ENCODE data around the gene NPDC1.

DNA sequence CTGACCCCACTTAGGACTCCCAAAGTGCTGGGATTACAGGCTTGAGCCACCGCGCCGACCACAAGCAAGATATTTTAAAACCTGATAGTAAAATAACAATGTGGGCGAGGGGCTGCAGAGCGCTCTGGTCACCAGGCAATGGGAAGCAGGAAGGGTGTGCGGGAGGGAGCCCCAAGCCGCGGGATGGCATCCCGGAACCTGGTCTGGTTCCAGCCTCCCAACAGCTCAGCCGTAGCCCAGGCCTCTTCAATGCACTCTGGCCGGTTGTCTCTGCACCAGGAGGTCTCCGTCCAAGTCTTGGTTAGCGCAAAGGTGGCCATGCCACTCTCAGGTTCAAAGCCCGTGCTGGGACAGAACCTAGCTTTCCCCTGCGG lies 30.6 kb upstream of the NPDC1 start:
- TF ChIP-seq POLR2A (IDR thresholded peaks at IDR 0.05) = no peak
- TF ChIP-seq, protein P1, sequence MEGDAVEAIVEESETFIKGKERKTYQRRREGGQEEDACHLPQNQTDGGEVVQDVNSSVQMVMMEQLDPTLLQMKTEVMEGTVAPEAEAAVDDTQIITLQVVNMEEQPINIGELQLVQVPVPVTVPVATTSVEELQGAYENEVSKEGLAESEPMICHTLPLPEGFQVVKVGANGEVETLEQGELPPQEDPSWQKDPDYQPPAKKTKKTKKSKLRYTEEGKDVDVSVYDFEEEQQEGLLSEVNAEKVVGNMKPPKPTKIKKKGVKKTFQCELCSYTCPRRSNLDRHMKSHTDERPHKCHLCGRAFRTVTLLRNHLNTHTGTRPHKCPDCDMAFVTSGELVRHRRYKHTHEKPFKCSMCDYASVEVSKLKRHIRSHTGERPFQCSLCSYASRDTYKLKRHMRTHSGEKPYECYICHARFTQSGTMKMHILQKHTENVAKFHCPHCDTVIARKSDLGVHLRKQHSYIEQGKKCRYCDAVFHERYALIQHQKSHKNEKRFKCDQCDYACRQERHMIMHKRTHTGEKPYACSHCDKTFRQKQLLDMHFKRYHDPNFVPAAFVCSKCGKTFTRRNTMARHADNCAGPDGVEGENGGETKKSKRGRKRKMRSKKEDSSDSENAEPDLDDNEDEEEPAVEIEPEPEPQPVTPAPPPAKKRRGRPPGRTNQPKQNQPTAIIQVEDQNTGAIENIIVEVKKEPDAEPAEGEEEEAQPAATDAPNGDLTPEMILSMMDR (IDR thresholded peaks at IDR 0.05) = no peak
